ENCODE results near the gene CSTB.
"Not testable (repeated sequence)": the region's sequence is repeated elsewhere in the genome, so short reads cannot be mapped to it uniquely, and the experiment has no call there.

Gene CSTB, protein sequence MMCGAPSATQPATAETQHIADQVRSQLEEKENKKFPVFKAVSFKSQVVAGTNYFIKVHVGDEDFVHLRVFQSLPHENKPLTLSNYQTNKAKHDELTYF

DNA sequence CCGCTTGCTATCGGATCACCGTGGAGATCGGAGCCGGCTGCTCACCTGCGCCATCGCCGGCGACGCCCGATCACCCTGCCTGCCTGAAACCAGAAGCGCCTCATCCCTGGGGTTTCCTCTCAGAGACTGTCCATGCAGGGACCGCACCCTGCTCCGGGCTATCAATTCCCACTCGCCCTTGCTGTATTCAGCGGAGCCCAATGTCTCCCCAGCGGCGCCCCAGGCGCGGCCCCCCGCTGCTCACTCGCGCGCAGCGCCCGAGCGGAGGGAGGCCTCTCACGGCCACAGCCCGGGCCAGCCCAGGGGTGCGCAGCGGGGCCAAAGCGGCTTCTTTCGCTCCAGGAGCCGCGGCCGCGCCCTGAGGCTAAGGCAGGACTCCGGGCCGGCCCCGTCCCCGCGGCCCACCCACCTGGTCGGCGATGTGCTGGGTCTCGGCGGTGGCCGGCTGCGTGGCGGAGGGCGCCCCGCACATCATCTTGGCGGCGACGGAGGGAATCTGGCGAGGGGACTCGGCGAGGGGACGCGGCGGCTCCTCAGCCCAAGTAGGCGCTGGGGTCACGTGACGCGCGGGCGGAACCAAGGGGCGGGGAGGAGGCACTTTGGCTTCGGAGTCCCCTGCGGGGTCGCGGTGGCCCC lies at the start of gene CSTB:
Gene CSTB, minus strand, starts transcription at position 514 of the 636 bp plus-strand sequence. Its CDS starts 39 bp downstream, at position 475.
- DNase-seq: peak; percentile 78 to 80

GRCh38 chr21:43825242-43825935 lies 49.3 kb upstream of the CSTB start:
- no peak for DNase-seq

DNA sequence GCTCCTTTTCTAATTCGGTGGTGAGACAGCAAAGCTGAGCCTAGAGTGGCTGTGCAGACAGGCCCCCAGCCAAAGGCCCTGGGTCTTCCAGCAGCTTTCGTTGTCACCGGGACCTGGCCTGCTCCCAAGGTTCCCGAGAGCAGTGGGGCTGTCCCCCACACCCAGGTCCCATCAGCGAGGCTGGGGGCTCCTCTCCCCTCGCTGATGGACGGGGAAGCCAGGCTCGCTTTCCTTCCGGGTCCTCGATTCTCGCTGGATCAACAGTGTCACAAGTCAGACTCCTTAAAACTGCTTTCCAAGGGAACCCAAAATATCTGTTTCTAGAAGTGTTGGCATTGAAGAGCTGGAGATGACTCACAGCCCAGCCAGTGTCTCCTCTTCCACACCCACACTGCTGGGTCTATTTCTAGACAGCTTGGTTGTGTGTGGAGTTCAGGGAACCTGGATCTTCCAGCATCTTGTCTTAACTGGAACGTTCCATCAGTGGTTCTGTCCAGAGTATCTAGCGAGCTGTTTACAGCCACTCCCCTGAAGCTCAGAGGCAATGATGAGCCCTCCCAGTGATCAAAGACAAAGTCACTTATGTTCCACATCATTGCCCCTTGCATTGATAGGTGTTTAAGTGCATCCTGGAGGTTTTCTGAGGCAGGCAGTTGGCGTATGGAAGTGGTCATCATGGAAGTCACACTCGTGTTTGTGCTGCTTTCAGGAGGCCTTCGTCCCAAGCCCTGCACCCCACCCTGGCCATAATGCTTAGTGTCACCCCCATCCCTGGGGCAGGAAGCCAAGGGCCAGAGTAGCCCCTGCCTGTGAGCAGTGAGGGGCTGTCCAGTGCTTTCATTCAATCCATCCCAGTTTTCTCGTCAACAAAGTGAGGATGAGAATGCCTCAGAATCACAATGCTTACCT lies 48.5 kb upstream of the CSTB start:
- no peak for DNase-seq

GRCh38 chr21:43822741-43823140 lies 46.6 kb upstream of the CSTB start:
- DNase-seq: not testable (repeated sequence)

DNA sequence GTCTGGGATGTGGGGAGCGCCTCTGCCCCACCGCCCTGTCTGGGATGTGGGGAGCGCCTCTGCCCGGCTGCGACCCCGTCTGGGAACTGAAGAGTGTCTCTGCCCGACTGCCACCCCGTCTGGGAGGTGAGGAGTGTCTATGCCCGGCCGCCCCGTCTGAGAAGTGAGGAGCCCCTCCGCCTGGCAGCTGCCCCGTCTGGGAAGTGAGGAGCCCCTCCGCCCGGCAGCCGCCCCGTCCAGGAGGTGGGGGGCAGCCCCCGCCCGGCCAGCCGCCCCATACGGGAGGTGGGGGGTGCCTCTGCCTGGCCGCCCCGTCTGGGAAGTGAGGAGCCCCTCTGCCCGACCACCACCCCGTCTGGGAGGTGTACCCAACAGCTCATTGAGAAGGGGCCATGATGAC lies 46.1 kb upstream of the CSTB start:
- DNase-seq: not testable (repeated sequence)

DNA sequence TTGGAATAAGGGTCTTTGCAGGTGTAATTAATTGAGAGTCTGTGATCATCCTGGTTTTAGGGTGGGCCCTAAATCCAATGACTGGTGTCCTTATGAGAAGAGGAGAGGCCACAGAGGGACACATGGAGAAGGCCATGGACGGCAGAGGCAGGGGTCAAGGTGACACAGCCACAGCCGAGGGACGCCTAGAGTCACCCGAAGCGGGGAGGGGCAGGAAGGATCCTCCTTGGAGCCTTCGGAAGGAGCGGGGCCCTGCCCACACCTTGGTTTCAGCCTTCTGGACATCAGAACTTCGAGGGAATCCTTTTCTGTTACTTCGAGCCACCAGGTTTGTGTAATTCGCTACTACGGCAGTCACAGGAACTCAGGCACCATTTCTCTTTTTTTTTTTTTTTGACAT lies 44.4 kb upstream of the CSTB start:
- no peak for DNase-seq

DNA sequence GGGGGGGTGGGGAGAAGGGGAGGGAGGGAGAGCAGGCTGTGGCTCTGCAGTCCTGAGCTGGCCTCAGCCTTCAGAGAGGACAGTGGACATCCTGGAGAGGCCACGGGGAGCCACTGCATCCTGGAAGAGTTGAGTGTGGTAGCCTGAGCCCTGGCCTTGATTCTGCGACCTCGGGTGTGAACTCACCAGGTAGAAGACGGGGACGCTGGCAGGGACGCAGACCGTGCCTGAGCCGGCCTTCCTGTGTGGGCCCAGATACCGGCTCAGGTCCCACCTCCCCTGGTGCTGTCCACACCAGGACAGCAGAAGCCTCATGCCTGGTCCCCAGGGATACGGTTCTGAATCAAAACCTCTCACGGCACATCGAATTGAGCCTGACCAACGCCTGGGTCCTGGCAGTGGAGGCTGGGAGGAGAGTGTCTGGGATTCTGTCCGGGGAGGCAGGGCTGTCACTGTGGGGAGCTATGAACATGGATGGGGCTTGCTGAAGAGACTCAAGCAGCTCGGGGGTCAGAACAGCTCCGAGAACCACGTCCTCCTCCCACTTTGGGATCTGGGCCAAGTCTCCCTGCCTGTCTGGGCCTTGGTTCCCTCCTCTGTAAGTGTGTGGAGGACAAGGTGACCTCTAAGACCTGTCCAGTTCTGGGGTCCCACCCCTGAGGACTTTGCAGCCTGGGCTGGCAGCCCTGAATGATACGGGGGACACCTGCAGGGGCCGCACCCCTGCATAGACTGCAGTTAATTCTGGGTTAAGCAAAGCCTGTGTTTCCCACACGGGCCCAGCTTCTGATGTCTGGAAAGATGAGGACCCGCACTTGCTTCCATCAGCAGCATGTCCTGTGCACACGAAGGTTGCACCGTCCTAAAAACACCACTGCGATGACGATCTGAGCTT lies 43.6 kb upstream of the CSTB start:
- no peak for DNase-seq

GRCh38 chr21:43818685-43819084 lies 42.6 kb upstream of the CSTB start:
- DNase-seq: no peak

DNA sequence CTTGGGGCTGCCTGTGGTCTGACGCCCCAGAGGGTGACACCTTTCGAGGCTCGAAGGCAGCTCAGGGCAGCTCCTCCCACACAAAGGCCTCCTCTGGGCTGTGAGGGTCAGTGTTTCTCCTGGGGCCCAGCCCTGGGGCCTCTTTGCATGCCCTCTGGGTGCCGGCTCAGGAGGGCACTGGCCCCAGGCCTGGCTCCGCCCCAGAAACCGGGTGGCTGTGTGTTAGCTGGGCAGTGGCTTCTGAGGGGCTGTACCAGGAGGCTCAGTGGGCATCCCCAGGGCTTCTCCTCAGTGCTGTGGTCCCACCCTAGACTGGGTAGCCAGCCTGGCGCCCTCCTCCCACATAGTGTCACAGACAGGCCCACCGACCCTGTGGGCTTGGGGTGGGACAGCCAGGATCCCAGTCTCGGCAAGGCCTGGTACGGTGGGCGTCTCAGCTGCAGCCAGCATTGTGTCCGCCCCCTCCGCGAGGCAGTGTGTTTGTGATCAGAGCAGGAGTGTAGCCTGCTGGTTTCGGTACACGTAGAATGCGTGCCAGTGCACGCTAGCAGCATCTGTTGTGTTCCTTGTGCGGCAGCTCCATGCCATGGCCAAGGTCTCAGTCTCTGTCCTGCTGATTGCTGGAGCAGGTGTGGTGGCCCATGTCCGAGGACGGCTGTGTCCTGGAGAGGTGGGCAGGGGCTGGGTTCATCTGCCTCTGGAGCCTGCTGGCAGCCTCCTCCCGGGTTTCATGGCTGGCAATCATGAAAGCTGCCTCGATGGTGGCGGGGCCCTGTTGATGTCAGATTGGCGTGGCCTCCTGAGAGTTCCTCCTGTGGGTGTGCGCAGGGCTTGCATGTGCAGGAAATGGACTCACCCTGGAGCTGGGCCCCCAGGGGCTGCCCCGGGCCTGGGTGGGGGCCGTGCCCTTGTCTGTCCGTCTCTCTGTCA lies 41.3 kb upstream of the CSTB start:
- DNase-seq: no peak

DNA sequence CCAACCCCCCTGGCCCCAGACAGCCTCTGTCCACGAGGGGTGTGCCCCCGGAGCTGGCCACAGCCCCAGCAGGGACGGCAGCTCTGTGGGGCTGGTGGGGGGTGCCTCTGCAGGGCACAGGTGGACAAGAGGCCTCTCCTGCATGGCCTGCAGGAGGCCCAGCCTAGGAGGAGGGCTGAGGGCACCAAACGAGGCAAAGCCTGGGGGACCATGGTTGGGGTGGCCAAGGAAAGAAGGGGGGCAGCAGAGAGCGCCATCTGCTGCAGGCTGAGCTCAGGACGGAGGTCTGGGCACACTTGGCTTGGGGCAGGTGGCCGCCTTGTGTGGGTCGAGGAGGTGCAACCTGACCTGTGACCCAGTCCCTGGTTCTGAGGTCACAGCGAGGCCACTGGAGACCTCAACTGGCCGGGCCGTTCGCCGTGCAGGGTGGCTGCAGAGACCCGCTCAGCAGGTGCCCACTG lies 40.5 kb upstream of the CSTB start:
- no peak for DNase-seq

DNA sequence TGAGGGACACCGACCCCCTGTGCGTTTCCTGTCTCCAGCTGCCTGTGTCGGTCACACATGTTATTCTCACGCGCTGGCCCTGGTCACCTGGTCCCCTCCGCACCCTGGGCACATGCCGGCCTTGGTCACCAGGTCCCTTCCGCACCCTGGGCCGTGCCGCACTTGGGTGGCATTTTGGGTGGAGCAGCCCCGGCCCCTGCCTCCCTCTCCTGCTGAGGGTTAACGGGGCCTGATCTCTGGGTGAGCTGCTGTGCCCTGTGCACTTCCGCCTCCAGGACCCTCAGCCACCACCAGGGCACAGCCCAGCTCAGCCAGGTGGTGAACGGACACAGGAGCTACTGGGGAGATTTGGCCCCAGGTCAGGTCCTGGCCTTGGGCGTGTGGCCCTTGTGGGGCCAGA lies 39.9 kb upstream of the CSTB start:
- DNase-seq: no peak

DNA sequence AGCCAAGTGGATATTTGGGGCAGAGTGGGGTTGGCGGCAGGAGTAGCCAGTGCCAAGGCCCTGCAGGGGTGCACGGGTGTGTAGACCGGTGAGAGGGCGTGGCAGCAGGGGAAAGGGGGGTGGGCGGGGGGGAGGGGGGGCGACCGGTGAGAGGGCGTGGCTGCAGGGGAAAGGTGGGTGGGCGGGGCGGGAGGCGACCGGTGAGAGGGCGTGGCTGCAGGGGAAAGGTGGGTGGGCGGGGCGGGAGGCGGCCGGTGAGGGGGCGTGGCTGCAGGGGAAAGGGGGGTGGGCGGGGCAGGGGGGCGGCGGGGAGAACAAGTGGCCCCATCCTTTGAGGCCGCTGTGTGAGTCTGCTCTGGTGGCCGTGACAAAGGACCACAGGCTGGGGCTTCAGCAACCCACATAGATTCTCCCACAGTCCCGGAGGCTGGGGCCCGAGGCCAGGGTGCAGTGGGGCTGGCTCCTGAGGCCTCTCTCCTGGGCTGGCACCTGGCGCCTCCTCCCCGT lies 39.1 kb upstream of the CSTB start:
- no peak for DNase-seq

GRCh38 chr21:43814215-43815106 lies 38.4 kb upstream of the CSTB start:
- DNase-seq: no peak

DNA sequence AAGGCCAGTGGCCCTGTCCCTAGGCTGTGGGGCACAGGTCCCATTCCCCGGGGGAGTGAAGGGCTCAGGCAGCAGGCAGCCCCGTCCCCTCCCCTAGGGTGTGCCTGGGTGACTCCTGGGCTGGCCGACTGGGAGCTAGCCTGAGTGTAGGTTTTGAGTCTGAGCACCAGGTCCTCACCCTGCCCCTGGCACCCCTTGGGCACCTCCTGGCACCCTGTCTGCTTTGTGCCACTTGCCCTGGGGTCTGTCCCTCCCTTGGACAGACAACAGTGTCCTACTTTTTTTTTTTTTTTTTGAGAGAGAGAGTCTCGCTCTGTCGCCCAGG lies 37.5 kb upstream of the CSTB start:
- no peak for DNase-seq

GRCh38 chr21:43812957-43813655 lies 37.0 kb upstream of the CSTB start:
- DNase-seq: no peak

- no peak for DNase-seq
Measured at GRCh38 chr21:43812139-43812821, 36.2 kb upstream of the CSTB start.

GRCh38 chr21:43811262-43812105 lies 35.4 kb upstream of the CSTB start:
- DNase-seq: no peak
